Type B pancreatic cell (in vitro differentiated cells): ENCODE results near the gene CLRN3. TPM values are rescaled to one million over a fixed set of nuclear protein-coding genes. Genes with fewer than 3 reads are reported as not detected.

Source experiments
- DNase-seq: peaks from one replicate; pipeline ENCODE4 v3.0.0; 2021; ENCODE audit warnings: mixed read lengths; ENCODE audit not compliant: unreplicated experiment; ENCODE audit errors: extremely low spot score
- H3K27ac Mint-ChIP-seq: 2 replicates; pipeline ENCODE4 v1.8.0; 2021; ENCODE audit warnings: mild to moderate bottlenecking, mixed read lengths
- H3K27me3 Mint-ChIP-seq: 2 replicates; pipeline ENCODE4 v1.8.0; 2021; ENCODE audit warnings: mixed read lengths
- H3K36me3 Mint-ChIP-seq: 2 replicates; pipeline ENCODE4 v1.8.0; 2021; ENCODE audit warnings: mixed read lengths
- H3K4me1 Mint-ChIP-seq: one replicate; pipeline ENCODE4 v1.8.0; 2021; ENCODE audit warnings: mixed read lengths; ENCODE audit not compliant: unreplicated experiment
- H3K4me3 Mint-ChIP-seq: 2 replicates; pipeline ENCODE4 v1.8.0; 2021; ENCODE audit warnings: mild to moderate bottlenecking, mixed read lengths
- H3K9me3 Mint-ChIP-seq: 2 replicates; pipeline ENCODE4 v1.8.0; 2021; ENCODE audit warnings: mixed read lengths
- CTCF ChIP-seq: fragments of 200-600 bp; sonication (generic); conservative IDR thresholded peaks from 2 replicates; pipeline ENCODE4 v1.5.0; 2021; ENCODE audit warnings: antibody characterized with exemption, mild to moderate bottlenecking
- total RNA-seq: library from RNA; stranded (reverse); gene quantifications from 2 replicates; pipeline ENCODE4 v1.2.1, GENCODE V29; 2021; ENCODE audit warnings: low replicate concordance

Gene CLRN3
- total RNA-seq, 1 donor from 2014 or later: 2.2 TPM

- no peak overlapping the region for H3K4me3 Mint-ChIP-seq
- H3K36me3 Mint-ChIP-seq: no peaks in the 10 kb centered on the region
- no peaks in the 10 kb centered on the region for H3K9me3 Mint-ChIP-seq
- peaks cover 4% of the 10 kb centered on the region for H3K4me1 Mint-ChIP-seq
- H3K27me3 Mint-ChIP-seq: peaks cover 6% of the 10 kb centered on the region
- no peak overlapping the region for H3K27ac Mint-ChIP-seq
- DNase-seq: peak; percentile 57
- TF ChIP-seq CTCF: no peak
These were observed 6.2 kb downstream of the CLRN3 start for GRCh38 chr10:127886371-127887051.

GRCh38 chr10:127884501-127884900 lies 8.2 kb downstream of the CLRN3 start:
- TF ChIP-seq CTCF: no peak
- Mint-ChIP-seq H3K4me1 (peaks cover 4% of the 10 kb centered on the region), H3K9me3 (no peaks in the 10 kb centered on the region), H3K27me3 (peaks cover 3% of the 10 kb centered on the region), H3K4me3 (no peak overlapping the region), H3K36me3 (no peaks in the 10 kb centered on the region), H3K27ac (no peak overlapping the region)
- DNase-seq: no peak

GRCh38 chr10:127883516-127883915 lies 9.2 kb downstream of the CLRN3 start:
- Mint-ChIP-seq H3K36me3 (no peaks in the 10 kb centered on the region), H3K9me3 (no peaks in the 10 kb centered on the region), H3K4me3 (no peak overlapping the region), H3K4me1 (peaks cover 4% of the 10 kb centered on the region), H3K27ac (no peak overlapping the region), H3K27me3 (peaks cover 3% of the 10 kb centered on the region)
- no peak for DNase-seq
- TF ChIP-seq CTCF: no peak

GRCh38 chr10:127882801-127883459 lies 9.8 kb downstream of the CLRN3 start:
- no peak for TF ChIP-seq CTCF
- H3K27me3 Mint-ChIP-seq: peaks cover 3% of the 10 kb centered on the region

GRCh38 chr10:127882391-127882790 lies 10.3 kb downstream of the CLRN3 start:
- H3K27ac Mint-ChIP-seq: no peak overlapping the region
- no peak overlapping the region for H3K4me3 Mint-ChIP-seq
- peaks cover under 1% of the 10 kb centered on the region for H3K4me1 Mint-ChIP-seq

More at GRCh38 chr10:127882801-127883459, 9.8 kb downstream of the CLRN3 start:
- Mint-ChIP-seq H3K27ac (no peak overlapping the region), H3K4me3 (no peak overlapping the region), H3K4me1 (peaks cover 4% of the 10 kb centered on the region), H3K9me3 (no peaks in the 10 kb centered on the region), H3K36me3 (no peaks in the 10 kb centered on the region)
- no peak for DNase-seq

More at GRCh38 chr10:127882391-127882790, 10.3 kb downstream of the CLRN3 start:
- H3K27me3 Mint-ChIP-seq: peaks cover under 1% of the 10 kb centered on the region
- H3K9me3 Mint-ChIP-seq: no peaks in the 10 kb centered on the region
- H3K36me3 Mint-ChIP-seq: no peaks in the 10 kb centered on the region
- no peak for TF ChIP-seq CTCF
- DNase-seq: no peak
